Dermis microvascular lymphatic vessel endothelial cell (primary cell): ENCODE data around the gene RASAL3. TPM values are rescaled to one million over a fixed set of nuclear protein-coding genes. Genes with fewer than 3 reads are reported as not detected.
"Not testable (repeated sequence)": the region's sequence is repeated elsewhere in the genome, so short reads cannot be mapped to it uniquely, and the experiment has no call there.

ENCODE experiments used
- DNase-seq, 2 donors: peaks; one replicate each; pipeline versions ENCODE4 v3.0.0 to v3.0.0-alpha.2; 2010; ENCODE audit warnings: low read depth in 2 of 2
- total RNA-seq: library from RNA; depleted of rRNA; stranded (reverse); fragments of >200 nt; gene quantifications from 2 replicates; pipeline ENCODE4 v1.2.1, GENCODE V29; 2014

The RASAL3 gene
- total RNA-seq, 1 donor from 2014 or later: 14.4 TPM

DNA sequence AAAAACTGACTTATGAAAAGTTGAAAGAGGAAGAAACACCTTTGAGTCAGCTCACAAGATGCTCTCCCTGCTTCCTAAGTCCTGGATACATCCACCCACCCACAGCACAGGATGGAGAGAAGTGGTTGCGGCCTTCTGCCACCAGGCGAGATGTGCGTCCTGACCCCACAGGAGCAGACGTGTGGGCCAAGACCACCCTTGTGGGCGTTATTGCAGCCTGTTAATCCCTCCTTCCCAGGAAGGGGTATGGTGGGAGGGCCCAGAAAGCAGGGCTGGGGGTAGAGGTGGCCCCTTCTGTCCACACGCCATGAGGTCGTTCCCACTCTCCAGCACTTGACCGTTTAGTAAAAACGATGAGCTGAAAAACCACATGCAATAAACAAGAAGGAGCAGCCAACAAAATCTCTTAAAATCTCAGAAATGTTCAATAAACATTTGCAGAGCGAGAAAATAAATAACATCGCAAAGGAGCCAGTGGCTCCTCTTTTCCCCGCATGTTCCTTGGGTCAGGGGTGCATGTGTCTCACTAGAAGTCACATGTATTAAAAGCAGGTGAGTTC, 43.1 kb downstream of the RASAL3 start:
- no peak for DNase-seq

DNA sequence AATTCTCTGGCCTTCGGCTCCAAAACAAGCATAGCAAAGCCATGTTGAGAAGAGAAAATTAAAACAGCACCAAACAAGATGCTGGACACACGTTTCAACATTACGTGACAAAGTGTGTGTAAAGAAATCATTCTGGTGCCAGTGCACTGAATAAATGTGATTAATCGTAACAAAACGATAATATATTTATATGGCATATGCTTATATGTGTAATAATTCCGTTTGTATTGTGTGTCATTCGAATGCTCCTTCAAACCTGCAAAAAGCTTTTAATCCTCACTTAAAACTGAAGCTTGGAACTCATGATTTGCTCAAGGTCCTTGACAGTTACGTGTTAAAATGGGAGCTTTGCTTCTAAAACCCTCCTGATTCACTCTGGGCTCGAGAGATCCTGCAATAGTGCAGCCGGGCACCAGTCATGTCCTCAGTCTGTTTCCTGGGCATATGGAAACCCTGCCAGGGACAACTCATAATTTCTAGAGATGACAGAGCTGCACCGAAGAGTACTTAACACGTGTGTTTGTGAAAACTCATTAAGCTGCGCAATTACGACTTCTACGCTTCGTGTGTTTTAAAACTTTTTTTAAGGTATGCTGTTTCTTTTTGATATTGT, 44.8 kb downstream of the RASAL3 start:
- DNase-seq: peak in 1 of 2 donors; percentile 24

DNA sequence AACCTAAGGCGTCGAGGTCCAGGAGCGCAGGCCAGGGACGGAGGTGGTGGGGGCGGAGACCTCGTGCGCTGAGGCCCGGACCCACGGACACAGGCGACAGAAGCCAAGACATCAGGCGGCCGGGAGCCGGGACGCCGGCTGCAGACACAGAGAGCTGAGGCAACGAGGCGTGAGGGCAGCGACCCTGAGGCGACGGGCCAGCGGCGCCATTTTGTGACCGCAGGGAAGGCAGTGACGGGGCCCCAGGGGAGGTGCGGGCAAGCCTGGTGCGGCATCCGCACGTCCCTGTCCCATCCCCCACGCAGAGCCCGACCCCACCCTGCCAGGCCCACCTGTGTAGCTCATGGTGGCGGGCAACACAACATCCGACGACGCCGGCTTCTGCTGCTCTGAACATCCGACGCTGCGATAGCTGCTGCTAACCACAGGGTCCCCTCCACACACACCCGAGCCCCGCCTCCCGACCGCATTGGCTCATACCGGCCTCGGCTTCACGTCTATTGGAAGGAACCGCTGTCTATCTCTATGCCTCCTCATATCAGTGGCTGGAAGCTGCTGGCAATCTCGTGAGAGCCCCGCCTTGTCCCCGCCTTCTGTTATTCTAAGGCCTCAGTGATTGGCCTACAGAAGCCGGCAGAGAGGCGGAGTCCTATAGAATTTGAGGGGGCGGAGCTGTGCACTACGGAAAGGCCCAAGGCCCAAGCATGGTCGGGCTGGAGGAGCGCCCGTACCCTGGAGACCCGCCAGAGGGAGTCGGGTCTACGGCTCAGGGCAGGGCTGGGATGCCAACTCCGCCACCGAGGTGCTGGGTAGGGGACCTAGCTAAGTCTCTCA, 45.5 kb downstream of the RASAL3 start, which contains the start of gene AKAP8L:
Gene AKAP8L, minus strand, starts transcription at position 410 of the 834 bp plus-strand sequence. Its CDS starts 65 bp downstream, at position 345.
- DNase-seq: peak; percentile 99 to 100

DNA sequence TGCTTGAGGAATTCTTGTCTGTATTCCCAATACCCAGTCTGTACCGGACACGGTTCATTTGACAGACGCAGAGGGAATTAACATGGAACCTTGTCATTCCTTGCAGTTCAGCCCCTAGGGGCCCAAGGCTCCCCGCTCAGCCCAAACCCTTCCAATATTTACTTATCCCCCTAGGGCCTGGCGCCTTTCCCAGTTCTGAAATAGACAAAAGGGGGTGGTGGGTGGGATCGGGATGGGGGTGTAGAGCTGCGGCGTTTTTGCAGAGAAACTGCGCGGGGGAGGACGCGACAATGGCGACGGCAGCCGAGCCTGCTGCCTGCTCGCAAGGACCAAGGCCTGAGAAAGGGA, 46.1 kb downstream of the RASAL3 start:
- DNase-seq: peak in 1 of 2 donors; percentile 33

DNA sequence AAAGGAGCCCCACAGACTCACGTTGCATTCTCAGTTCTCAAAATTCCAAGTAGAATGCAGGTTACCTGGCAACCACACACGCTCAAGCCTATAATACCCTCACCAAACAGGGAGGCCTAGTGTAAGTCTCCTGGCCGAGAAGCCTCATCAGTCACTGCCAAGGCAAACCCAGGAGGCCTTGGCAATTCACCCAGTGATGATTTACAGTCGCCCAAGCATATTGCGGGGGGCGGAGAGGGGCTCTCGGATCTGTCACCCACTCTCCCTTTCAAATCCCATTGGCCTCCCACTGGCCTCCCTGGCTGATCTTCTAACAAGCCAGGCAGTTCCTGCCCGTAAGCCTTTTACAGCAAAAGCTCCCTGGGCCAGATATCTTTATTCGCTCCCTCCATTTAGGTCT, 46.6 kb downstream of the RASAL3 start:
- DNase-seq: peak in 1 of 2 donors; percentile 20

DNA sequence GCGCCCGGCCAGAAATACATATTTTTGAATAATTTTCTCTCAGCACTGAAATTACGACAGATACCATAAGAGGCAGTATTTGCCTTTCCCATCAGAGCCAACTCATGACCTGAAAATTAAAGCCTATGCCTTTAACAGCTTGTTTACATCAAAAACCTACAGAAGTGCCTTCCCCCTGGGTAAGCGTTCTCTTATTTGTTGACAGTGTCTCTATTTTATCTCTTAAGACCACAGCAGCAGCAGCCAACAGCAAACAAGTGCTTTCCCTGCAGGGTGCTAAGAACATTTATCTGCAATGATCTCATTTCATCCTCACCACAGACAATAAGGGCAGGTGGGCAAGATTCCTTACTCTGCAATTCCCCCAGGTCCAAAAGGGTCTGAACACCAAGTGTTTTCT, 51.5 kb downstream of the RASAL3 start:
- no peak for DNase-seq

DNA sequence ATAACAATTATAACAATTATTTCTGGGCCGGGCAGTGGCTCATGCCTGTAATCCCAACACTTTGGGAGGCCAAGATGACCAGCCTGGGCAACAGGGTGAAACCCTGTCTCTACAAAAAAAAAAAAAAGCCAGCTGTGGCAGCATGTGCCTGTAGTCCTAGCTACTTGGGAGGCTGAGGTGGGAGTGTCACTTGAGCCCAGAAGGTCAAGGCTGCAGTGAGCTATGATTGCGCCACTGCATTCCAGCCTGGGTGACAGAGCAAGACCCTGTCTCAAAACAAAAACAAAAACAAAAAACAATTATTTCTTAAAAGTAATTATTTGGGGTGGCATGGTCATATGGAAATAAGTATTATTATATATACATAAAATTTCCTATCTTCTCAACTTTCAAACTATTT, 53.0 kb downstream of the RASAL3 start:
- not testable (repeated sequence) for DNase-seq

DNA sequence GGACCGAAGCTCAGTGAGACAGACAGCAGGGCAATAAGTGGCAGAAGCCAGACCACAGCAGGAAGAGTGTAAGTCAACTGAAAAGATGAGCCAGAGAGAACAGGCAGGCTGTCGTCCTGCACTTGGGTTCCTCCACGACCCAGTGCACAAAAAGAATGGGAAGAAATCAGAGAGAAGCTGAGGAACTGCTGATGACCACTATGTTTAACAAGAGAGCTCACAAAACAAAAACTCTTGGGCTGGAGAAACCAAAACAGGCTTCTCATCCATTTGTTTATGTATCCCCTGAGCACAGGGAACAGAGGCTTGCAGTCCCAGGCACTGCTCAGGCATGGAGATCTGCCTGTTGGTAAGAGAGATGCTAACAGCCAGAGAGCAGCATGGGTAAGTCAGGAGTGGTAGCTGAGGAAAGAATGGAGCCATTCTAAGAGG, 59.5 kb downstream of the RASAL3 start:
- DNase-seq: no peak

DNA sequence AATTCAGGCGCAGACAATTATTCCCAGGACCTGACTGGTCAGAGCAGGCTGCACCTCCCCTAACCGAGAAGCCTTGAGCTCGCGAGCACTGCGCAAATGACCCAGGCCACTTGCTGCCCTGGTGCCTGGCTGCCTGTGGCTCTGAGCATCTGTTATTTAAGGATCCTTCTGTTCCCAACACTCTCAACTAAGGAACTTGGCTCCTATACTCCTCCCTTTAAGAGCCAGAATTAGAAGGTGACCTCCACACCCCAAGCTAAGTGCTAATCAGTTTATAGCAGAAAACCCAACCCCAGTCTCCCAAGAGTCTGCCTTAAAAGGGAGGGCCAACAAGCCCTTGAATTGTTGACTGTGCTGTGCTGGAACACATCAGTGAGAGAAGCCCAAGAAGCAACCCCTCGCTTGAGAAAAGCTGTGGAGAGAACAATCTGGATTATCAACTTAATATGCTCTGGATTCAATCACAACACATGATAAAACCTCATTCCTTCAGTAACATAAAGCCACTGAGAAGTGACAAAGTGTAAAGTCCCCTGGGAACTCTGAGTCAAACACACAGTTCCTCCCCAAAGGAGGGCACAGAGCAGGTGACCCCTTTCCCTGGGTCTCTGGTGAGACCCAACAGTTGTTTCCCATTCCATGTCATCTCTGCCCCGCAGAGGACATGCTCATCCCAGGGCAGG, 60.1 kb downstream of the RASAL3 start:
- DNase-seq: no peak

DNA sequence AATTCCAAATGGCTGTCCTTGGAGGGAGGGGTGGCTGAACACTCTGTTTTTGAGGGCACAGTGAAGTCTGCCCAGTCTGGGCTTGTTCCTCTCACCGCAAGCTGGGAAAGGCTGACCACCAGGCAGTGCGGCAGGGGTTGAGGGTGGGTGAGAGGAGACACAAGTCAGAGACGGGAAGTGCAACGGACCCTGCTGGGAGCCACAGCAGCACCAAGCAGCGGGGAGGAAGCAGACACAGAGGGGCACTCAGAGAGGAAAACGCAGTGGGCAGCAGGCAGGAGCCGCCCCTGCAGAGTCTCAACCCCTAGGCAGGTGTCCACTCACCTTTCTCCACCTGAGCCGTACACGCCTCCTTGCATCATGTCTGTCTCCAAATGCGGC, 61.2 kb downstream of the RASAL3 start:
- DNase-seq: no peak

DNA sequence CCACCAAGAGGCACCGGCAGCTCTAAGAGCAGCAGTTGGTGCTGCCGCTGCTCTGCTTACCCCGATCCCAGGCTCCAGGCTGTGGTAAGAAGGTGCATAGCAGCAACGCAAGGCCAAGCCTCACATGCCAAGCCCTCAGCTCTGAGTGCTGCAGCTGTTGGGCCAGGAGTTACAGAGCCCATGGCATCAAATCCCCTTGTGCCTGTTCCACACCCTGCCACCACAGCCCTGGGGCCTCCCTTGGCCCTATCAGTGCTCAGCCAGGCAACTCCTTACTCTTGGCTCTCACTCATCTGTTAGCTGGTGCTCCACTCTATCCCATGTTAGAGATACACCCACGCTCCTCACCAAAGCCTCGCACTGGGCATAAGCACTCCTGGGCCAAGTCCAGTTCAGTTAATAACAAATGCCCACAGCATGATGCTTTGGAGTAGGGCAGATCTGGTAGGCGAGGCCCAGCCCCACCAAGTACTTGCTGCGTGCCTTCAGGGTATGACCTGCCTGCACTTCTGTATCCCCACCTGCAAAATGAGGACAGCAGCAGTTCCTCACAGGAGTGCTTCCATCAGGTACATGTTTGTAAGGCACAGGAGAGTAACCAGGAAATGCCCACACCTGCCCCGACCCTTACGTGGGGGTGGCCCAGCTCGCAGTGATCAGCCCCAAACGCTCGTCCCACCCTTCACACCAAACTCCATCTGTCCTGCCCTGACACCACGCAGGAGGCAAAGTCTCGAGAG, 61.8 kb downstream of the RASAL3 start:
- no peak for DNase-seq

Other genes with a start within 250 kb of the RASAL3 start
- under 0.01 TPM in 1 of 2 replicates, not detected in the other for gene EPHX3, start 232.1 kb downstream of the RASAL3 start, total RNA-seq
- 7.4 and 11.5 TPM in 2 replicates for gene BRD4, start 132.0 kb downstream of the RASAL3 start, total RNA-seq
- gene AKAP8, start 84.8 kb downstream of the RASAL3 start, total RNA-seq: 12.8 and 13.9 TPM in 2 replicates
- gene AKAP8L, start 45.6 kb downstream of the RASAL3 start, total RNA-seq: 33.0 and 41.5 TPM in 2 replicates
- 4.4 and 9.2 TPM in 2 replicates for gene WIZ, start 14.6 kb downstream of the RASAL3 start, total RNA-seq
- not detected in 2 replicates for gene PGLYRP2, start 15.0 kb upstream of the RASAL3 start, total RNA-seq
- gene CYP4F22, start 44.0 kb upstream of the RASAL3 start, total RNA-seq: not detected in 2 replicates
- not detected in 2 replicates for gene CYP4F8, start 150.7 kb upstream of the RASAL3 start, total RNA-seq
- not detected in 2 replicates for gene CYP4F3, start 176.4 kb upstream of the RASAL3 start, total RNA-seq
- not detected in 2 replicates for gene CYP4F12, start 208.5 kb upstream of the RASAL3 start, total RNA-seq